ENCODE measurements around the gene RREB1. TPM values are rescaled to one million over a fixed set of nuclear protein-coding genes. Genes with fewer than 3 reads are reported as not detected.

Gene RREB1
- polyA plus RNA-seq, 1 experiment: 1.2 TPM

DNA sequence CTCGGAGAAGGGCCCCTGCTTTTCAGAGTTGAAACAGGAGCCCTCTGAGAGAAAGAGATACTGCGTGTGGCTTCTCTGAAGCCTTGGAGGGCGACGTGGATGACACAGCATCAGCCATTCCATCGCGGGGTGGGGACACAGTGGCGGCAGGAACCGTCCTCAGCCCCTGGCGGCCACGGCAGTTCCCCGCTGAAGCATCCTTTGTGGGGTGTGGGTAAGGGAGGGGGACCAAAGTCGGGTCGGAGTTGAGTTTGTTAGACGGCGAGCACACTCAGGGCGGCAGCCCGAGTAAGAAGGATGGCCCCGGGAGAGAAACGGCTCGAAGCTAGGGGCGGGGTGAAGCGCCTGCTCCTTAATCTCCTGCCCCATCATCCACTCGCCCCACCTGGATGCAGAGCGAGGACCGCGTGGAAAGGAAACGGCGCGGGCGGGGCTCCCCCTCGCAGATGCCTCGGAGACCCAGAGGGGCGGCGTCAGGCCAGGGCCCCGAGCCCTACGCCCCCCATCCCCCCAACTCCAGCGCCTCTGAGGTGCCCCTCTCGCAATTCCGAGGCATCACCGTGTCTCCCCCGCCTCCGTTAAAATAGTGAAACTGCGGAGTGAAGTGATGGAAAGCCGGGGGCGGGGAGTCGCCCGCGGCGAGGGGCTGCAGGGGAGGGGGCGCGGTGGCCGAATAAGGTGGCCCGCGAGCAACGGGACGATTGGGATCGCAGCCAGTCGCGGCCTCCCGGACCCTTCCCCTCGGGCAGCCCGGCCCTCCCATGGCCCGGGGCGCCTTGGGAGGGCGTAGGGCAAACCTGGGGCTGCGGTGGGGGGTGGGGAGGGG lies 796 bp upstream of the RREB1 start:
- CTCF ChIA-PET: interaction anchor here (0.6 to 1.6 kb wide), 3 partner anchors 19 to 136 kb away, joined by 3 to 8 read pairs (median 4); no protein-coding TSS in a partner anchor
- TF ChIP-seq, protein P1, sequence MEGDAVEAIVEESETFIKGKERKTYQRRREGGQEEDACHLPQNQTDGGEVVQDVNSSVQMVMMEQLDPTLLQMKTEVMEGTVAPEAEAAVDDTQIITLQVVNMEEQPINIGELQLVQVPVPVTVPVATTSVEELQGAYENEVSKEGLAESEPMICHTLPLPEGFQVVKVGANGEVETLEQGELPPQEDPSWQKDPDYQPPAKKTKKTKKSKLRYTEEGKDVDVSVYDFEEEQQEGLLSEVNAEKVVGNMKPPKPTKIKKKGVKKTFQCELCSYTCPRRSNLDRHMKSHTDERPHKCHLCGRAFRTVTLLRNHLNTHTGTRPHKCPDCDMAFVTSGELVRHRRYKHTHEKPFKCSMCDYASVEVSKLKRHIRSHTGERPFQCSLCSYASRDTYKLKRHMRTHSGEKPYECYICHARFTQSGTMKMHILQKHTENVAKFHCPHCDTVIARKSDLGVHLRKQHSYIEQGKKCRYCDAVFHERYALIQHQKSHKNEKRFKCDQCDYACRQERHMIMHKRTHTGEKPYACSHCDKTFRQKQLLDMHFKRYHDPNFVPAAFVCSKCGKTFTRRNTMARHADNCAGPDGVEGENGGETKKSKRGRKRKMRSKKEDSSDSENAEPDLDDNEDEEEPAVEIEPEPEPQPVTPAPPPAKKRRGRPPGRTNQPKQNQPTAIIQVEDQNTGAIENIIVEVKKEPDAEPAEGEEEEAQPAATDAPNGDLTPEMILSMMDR (IDR thresholded peaks at IDR 0.05; ENCODE audit: insufficient read depth, low read depth, low read length): peak; percentile 47
- Histone ChIP-seq H3K36me3 (ENCODE audit: control insufficient read depth, insufficient read depth, low read length) (no peaks in the 10 kb centered on the region), H3K27me3 (ENCODE audit: control insufficient read depth, insufficient read depth, low read length) (no peaks in the 10 kb centered on the region), H3K4me3 (ENCODE audit: low read depth, low read length) (peak overlapping the region; percentile 91)
- DNase-seq (ENCODE audit: low read depth): no peak
- POLR2A ChIA-PET: no interaction called here

DNA sequence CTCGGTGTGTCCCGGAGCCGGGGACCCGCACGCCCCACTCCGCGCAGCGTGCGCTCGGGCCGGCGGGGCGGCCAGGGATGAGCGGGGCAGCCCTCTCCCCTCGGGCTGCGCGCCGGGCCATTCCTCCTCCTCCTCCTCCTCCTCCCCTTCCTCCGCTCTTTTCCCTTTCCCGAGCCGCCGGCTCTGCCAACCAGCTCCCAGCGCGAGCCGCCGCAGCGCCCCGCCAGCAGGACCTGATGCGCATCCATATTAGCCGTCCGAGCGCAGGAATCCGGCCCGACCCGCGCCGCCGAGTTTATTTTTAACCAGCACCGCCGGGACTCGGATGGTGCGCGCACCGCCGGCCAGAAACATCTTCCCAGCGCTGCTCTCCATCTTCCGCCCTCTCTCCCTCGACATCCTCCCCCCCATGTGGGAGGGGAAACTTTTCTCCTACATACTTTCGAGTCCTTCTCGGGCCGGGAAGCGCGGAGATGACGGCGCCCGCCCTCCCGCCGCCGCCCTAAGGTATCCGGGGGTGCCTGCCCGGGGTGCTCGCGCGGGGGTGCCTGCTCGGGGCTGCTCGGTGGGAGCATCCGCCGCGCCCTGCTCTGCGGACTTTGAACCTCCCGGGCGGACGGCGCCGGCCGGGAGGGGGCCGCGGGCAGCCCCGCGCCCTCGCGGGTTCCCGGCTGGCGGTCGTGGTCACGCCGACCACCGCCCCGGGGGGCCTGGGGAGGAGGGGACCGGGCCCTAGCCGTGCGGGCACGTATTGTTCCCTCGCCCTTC lies 619 bp downstream of the RREB1 start:
- TF ChIP-seq, protein P1 (IDR thresholded peaks at IDR 0.05; ENCODE audit: insufficient read depth, low read depth, low read length): no peak
- no peaks in the 10 kb centered on the region for H3K27me3 ChIP-seq (ENCODE audit: control insufficient read depth, insufficient read depth, low read length)
- peak overlapping the region; percentile 91 for H3K4me3 ChIP-seq (ENCODE audit: low read depth, low read length)
- ChIA-PET POLR2A (interaction anchor here (0.6 to 1.0 kb wide), 2 partner anchors 134 to 372 kb away, joined by 4 read pairs; no protein-coding TSS in a partner anchor), CTCF (interaction anchor here (1.1 to 2.0 kb wide), 5 partner anchors 20 to 378 kb away, joined by 3 to 5 read pairs (median 4); no protein-coding TSS in a partner anchor)
- no peaks in the 10 kb centered on the region for H3K36me3 ChIP-seq (ENCODE audit: control insufficient read depth, insufficient read depth, low read length)
- DNase-seq (ENCODE audit: low read depth): no peak

GRCh38 chr6:7108964-7109836 lies 1.4 kb downstream of the RREB1 start:
- TF ChIP-seq, protein P1 (IDR thresholded peaks at IDR 0.05; ENCODE audit: insufficient read depth, low read depth, low read length): no peak
- DNase-seq (ENCODE audit: low read depth): no peak
- Histone ChIP-seq H3K4me3 (ENCODE audit: low read depth, low read length) (peak overlapping the region; percentile 91), H3K36me3 (ENCODE audit: control insufficient read depth, insufficient read depth, low read length) (no peaks in the 10 kb centered on the region), H3K27me3 (ENCODE audit: control insufficient read depth, insufficient read depth, low read length) (no peaks in the 10 kb centered on the region)
- ChIA-PET CTCF (interaction anchor here (1.1 to 2.0 kb wide), 5 partner anchors 19 to 385 kb away, joined by 3 to 5 read pairs (median 3); no protein-coding TSS in a partner anchor), POLR2A (interaction anchor here (0.6 kb wide), 1 partner anchor 373 kb away, joined by 4 read pairs; no protein-coding TSS in a partner anchor)

- no peaks in the 10 kb centered on the region for H3K36me3 ChIP-seq (ENCODE audit: control insufficient read depth, insufficient read depth, low read length)
- ChIA-PET CTCF (interaction anchor here (1.1 to 2.0 kb wide), 3 partner anchors 12 to 386 kb away, joined by 3 to 4 read pairs (median 3); no protein-coding TSS in a partner anchor), POLR2A (interaction anchor here (0.6 kb wide), 1 partner anchor 202 kb away, joined by 11 read pairs; no protein-coding TSS in a partner anchor)
- no peaks in the 10 kb centered on the region for H3K27me3 ChIP-seq (ENCODE audit: control insufficient read depth, insufficient read depth, low read length)
- no peak for DNase-seq (ENCODE audit: low read depth)
- TF ChIP-seq, protein P1 (IDR thresholded peaks at IDR 0.05; ENCODE audit: insufficient read depth, low read depth, low read length): no peak
- peak overlapping the region; percentile 91 for H3K4me3 ChIP-seq (ENCODE audit: low read depth, low read length)
These were observed 2.5 kb downstream of the RREB1 start for GRCh38 chr6:7110092-7110792.
